WI38 (cell line): ENCODE data around the gene PLPPR5.

Experiments
- H3K4me3 ChIP-seq: 2 replicates; pipeline ENCODE4 v1.5.1; 2011; ENCODE audit warnings: low read depth, mild to moderate bottlenecking, control low read depth, low read length
- CTCF ChIP-seq: IDR thresholded peaks from 2 replicates; pipeline ENCODE4 v1.5.1; 2012; ENCODE audit warnings: low read depth, mild to moderate bottlenecking, control low read depth, low read length

The PLPPR5 gene

DNA sequence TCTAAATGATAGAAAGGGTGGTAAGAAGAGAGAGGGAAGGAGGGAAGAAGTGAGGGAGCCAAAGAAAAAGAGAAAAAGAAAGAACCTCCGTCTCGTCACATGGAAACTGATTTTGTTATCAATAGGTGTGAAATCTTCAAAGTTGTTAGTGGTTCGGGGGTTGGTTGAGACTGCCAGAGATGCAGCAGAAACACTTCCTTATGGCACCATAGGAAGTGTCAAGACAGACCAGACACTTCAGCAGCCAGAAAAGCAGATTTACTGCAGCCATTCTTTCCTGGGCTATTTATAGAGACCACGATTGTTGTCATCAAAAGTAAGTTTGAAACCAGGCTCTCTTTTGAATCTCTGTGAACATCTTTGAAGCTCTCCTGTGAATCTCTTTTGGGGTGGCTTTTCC lies 150.5 kb downstream of the PLPPR5 start:
- TF ChIP-seq CTCF: no peak
- no peak overlapping the region for H3K4me3 ChIP-seq

GRCh38 chr1:98849969-98850636 lies 154.6 kb downstream of the PLPPR5 start:
- no peak for TF ChIP-seq CTCF
- H3K4me3 ChIP-seq: no peak overlapping the region

- no peak for TF ChIP-seq CTCF
- H3K4me3 ChIP-seq: no peak overlapping the region
Observed at GRCh38 chr1:98842241-98842640, 162.4 kb downstream of the PLPPR5 start.
